Measurements from ENCODE around the gene ABCA8. TPM values are rescaled to one million over a fixed set of nuclear protein-coding genes. Genes with fewer than 3 reads are reported as not detected.
"Not testable (repeated sequence)": the region's sequence is repeated elsewhere in the genome, so short reads cannot be mapped to it uniquely, and the experiment has no call there.

Gene ABCA8
- polyA plus RNA-seq, 2 of the 4 experiments (the other 2 are of a cell fraction) = 0.26 to 0.34 TPM

GRCh38 chr17:68830313-68830712 lies 124.9 kb downstream of the ABCA8 start:
- no peak overlapping the region for H3K4me3 ChIP-seq
- no peak overlapping the region for H3K4me2 ChIP-seq
- FAIRE-seq (no peak), ATAC-seq (no peak), DNase-seq (ENCODE audit: low read depth in 1 of 2, low spot score in 1 of 2) (no peak)
- CTCF ChIA-PET = no interaction called here
- WGBS (ENCODE audit: missing lambda C conversion rate) = 3% methylated on average over 2 of the region's 2 CpGs
- H3K27ac ChIP-seq = no peak overlapping the region
- no peak for TF ChIP-seq HES2 (IDR thresholded peaks at IDR 0.05)
- no peak for TF ChIP-seq POLR2AphosphoS2 (conservative IDR thresholded peaks at IDR 0.05; ENCODE audit: low read length)
- TF ChIP-seq RNF2 (IDR thresholded peaks at IDR 0.05; ENCODE audit: borderline replicate concordance, low read depth) = no peak
- TF ChIP-seq MAX (IDR thresholded peaks at IDR 0.05) = no peak
- TF ChIP-seq NPAS2 (CRISPR knock-in tag; IDR thresholded peaks at IDR 0.05; ENCODE audit: borderline replicate concordance) = no peak
- no peak for TF ChIP-seq RARB (CRISPR knock-in tag; IDR thresholded peaks at IDR 0.05)
- TF ChIP-seq HMGXB4 (CRISPR knock-in tag; IDR thresholded peaks at IDR 0.05; ENCODE audit: borderline replicate concordance) = no peak
- no peak for TF ChIP-seq SMC3 (IDR thresholded peaks at IDR 0.05)
- TF ChIP-seq, protein P1, sequence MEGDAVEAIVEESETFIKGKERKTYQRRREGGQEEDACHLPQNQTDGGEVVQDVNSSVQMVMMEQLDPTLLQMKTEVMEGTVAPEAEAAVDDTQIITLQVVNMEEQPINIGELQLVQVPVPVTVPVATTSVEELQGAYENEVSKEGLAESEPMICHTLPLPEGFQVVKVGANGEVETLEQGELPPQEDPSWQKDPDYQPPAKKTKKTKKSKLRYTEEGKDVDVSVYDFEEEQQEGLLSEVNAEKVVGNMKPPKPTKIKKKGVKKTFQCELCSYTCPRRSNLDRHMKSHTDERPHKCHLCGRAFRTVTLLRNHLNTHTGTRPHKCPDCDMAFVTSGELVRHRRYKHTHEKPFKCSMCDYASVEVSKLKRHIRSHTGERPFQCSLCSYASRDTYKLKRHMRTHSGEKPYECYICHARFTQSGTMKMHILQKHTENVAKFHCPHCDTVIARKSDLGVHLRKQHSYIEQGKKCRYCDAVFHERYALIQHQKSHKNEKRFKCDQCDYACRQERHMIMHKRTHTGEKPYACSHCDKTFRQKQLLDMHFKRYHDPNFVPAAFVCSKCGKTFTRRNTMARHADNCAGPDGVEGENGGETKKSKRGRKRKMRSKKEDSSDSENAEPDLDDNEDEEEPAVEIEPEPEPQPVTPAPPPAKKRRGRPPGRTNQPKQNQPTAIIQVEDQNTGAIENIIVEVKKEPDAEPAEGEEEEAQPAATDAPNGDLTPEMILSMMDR (IDR thresholded peaks at IDR 0.05) = no peak
- POLR2A ChIA-PET = no interaction called here
- H3K9me3 ChIP-seq = 0 out of 3 replicates have a peak, but pooled peaks cover 8% of the 10 kb centered on the region
- H3K4me1 ChIP-seq = no peaks in the 10 kb centered on the region

GRCh38 chr17:68829211-68829610 lies 126.0 kb downstream of the ABCA8 start:
- ChIA-PET CTCF (no interaction called here), POLR2A (no interaction called here)
- Histone ChIP-seq H3K4me3 (no peak overlapping the region), H3K9me3 (0 out of 3 replicates have a peak, but pooled peaks cover 8% of the 10 kb centered on the region), H3K4me1 (no peaks in the 10 kb centered on the region), H3K4me2 (no peak overlapping the region), H3K27ac (no peak overlapping the region)
- ATAC-seq = no peak
- 38% methylated on average over 4 of the region's 4 CpGs for WGBS (ENCODE audit: missing lambda C conversion rate)
- no peak for FAIRE-seq
- TF ChIP-seq PHF8 (IDR thresholded peaks at IDR 0.05; ENCODE audit: borderline replicate concordance, low read depth) = no peak
- TF ChIP-seq CEBPB (IDR thresholded peaks at IDR 0.05) = no peak
- DNase-seq (ENCODE audit: low read depth in 1 of 2, low spot score in 1 of 2) = no peak

DNA sequence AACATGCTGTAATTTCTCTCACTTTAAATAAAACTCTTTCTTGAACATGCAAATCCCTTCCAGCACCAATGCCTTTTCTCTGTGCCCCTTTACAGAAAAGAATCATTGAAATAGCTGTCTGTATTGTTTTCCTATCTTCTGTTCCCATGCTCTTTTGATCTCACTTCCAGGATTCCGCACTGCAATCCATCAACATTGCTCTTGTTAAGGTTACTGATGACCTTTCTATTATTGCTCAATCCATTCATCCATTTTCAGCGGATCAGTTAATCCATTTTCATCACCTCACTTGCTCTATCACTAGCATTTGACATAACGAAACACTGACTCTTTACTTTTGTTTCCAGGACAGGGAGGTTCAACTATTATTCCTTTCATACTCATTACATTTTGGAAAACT lies 130.5 kb downstream of the ABCA8 start:
- H3K4me1 ChIP-seq = peaks cover 19% of the 10 kb centered on the region
- H3K4me3 ChIP-seq = no peak overlapping the region
- H3K4me2 ChIP-seq = no peak overlapping the region
- FAIRE-seq (no peak), ATAC-seq (no peak), DNase-seq (ENCODE audit: low read depth in 1 of 2, low spot score in 1 of 2) (no peak)
- ChIA-PET CTCF (interaction anchor here (0.9 kb wide), 1 partner anchor 17 kb away, joined by 3 read pairs; no protein-coding TSS in a partner anchor), POLR2A (no interaction called here)
- 61% methylated on average over 3 of the region's 3 CpGs for WGBS (ENCODE audit: missing lambda C conversion rate)
- H3K27ac ChIP-seq = no peak overlapping the region
- H3K9me3 ChIP-seq = 0 out of 3 replicates have a peak, but pooled peaks cover 3% of the 10 kb centered on the region
- TF ChIP-seq, protein P2, sequence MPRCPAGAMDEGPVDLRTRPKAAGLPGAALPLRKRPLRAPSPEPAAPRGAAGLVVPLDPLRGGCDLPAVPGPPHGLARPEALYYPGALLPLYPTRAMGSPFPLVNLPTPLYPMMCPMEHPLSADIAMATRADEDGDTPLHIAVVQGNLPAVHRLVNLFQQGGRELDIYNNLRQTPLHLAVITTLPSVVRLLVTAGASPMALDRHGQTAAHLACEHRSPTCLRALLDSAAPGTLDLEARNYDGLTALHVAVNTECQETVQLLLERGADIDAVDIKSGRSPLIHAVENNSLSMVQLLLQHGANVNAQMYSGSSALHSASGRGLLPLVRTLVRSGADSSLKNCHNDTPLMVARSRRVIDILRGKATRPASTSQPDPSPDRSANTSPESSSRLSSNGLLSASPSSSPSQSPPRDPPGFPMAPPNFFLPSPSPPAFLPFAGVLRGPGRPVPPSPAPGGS (IDR thresholded peaks at IDR 0.05) = no peak
- no peak for TF ChIP-seq HOXB5 (CRISPR knock-in tag; IDR thresholded peaks at IDR 0.05)
- no peak for TF ChIP-seq CBX2 (IDR thresholded peaks at IDR 0.05; ENCODE audit: borderline replicate concordance, low read depth)

- WGBS (ENCODE audit: missing lambda C conversion rate) = 54% methylated on average over 5 of the region's 5 CpGs
- ATAC-seq; H3K9me3 ChIP-seq; CTCF ChIA-PET; POLR2A ChIA-PET; FAIRE-seq; H3K4me2 ChIP-seq; H3K4me3 ChIP-seq; DNase-seq (ENCODE audit: low read depth in 1 of 2, low spot score in 1 of 2): not testable (repeated sequence)
- Histone ChIP-seq H3K27ac (0 out of 6 replicates have a peak overlapping the region, but pooled peaks of 1 of the 2 experiments have one; percentile 3), H3K4me1 (peaks cover 19% of the 10 kb centered on the region)
Measured at GRCh38 chr17:68824185-68824584, 131.0 kb downstream of the ABCA8 start.
